Glutamatergic neuron (in vitro differentiated cells): Measurements from ENCODE around the gene METAP1. TPM values are rescaled to one million over a fixed set of nuclear protein-coding genes. Genes with fewer than 3 reads are reported as not detected.

ENCODE experiments used
- DNase-seq: peaks from one replicate; pipeline ENCODE4 v3.0.0; 2022
- H3K27ac Mint-ChIP-seq: one replicate; pipeline ENCODE4 v1.8.0; 2020; ENCODE audit warnings: mild to moderate bottlenecking, mixed read lengths, inconsistent platforms; ENCODE audit not compliant: unreplicated experiment
- H3K27me3 Mint-ChIP-seq: one replicate; pipeline ENCODE4 v1.8.0; 2020; ENCODE audit warnings: mild to moderate bottlenecking, moderate library complexity, mixed read lengths, inconsistent platforms; ENCODE audit not compliant: unreplicated experiment
- H3K36me3 Mint-ChIP-seq: one replicate; pipeline ENCODE4 v1.8.0; 2020; ENCODE audit warnings: mild to moderate bottlenecking, mixed read lengths, inconsistent platforms; ENCODE audit not compliant: unreplicated experiment
- H3K4me1 Mint-ChIP-seq: one replicate; pipeline ENCODE4 v1.8.0; 2020; ENCODE audit warnings: mild to moderate bottlenecking, low read depth, mixed read lengths, inconsistent platforms; ENCODE audit not compliant: unreplicated experiment
- H3K4me3 Mint-ChIP-seq: one replicate; pipeline ENCODE4 v1.8.0; 2020; ENCODE audit warnings: mild to moderate bottlenecking, mixed read lengths, inconsistent platforms; ENCODE audit not compliant: unreplicated experiment
- H3K9me3 Mint-ChIP-seq: one replicate; pipeline ENCODE4 v1.8.0; 2020; ENCODE audit warnings: mild to moderate bottlenecking, moderate library complexity, mixed read lengths, inconsistent platforms; ENCODE audit not compliant: unreplicated experiment
- long read RNA-seq: library from polyadenylated mRNA; unstranded; transcript quantifications from one replicate; pipeline ENCODE4 v2.0.0, GENCODE V29; 2020; ENCODE audit not compliant: unreplicated experiment
- total RNA-seq: library from RNA; stranded (reverse); fragmentation: NEBNext Ultra II Directional; extraction: Animal tissue kit (Norgen Biotek cat#: 25700); gene quantifications from one replicate; pipeline ENCODE4 v1.2.1, GENCODE V29; 2021; ENCODE audit not compliant: unreplicated experiment
- TF ChIP-seq, protein P1 (sequence below): fragments of 200-600 bp; sonication (generic); IDR thresholded peaks from one replicate; pipeline ENCODE4 v1.5.0; 2021; ENCODE audit not compliant: partially characterized antibody, unreplicated experiment

The METAP1 gene
- 26.2 TPM for total RNA-seq
- long read RNA-seq, transcript METAP1-201 (11 exons, 2,791 nt) = major isoform, 14 of 18 reads
- long read RNA-seq, partial matches to known transcripts = 0 of 18 reads
- long read RNA-seq, other reads (novel, unspliced or antisense) = 4 of 18 reads

GRCh38 chr4:98995183-98996055 lies at the start of gene METAP1:
METAP1 (plus strand) TSS chr4:98995721; CDS start chr4:98995754, 33 bp downstream.
- Mint-ChIP-seq H3K4me1 (peaks cover 5% of the 10 kb centered on the region), H3K36me3 (no peaks in the 10 kb centered on the region), H3K27ac (peak within 1 kb of the TSS; percentile 84), H3K4me3 (peak within 1 kb of the TSS; percentile 92), H3K27me3 (no peaks in the 10 kb centered on the region), H3K9me3 (peaks cover 4% of the 10 kb centered on the region)
- TF ChIP-seq, protein P1, sequence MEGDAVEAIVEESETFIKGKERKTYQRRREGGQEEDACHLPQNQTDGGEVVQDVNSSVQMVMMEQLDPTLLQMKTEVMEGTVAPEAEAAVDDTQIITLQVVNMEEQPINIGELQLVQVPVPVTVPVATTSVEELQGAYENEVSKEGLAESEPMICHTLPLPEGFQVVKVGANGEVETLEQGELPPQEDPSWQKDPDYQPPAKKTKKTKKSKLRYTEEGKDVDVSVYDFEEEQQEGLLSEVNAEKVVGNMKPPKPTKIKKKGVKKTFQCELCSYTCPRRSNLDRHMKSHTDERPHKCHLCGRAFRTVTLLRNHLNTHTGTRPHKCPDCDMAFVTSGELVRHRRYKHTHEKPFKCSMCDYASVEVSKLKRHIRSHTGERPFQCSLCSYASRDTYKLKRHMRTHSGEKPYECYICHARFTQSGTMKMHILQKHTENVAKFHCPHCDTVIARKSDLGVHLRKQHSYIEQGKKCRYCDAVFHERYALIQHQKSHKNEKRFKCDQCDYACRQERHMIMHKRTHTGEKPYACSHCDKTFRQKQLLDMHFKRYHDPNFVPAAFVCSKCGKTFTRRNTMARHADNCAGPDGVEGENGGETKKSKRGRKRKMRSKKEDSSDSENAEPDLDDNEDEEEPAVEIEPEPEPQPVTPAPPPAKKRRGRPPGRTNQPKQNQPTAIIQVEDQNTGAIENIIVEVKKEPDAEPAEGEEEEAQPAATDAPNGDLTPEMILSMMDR = no peak
- peak; percentile 94 for DNase-seq

- Mint-ChIP-seq H3K4me3 (no peak overlapping the region), H3K9me3 (no peaks in the 10 kb centered on the region), H3K4me1 (no peaks in the 10 kb centered on the region), H3K36me3 (no peaks in the 10 kb centered on the region), H3K27me3 (no peaks in the 10 kb centered on the region), H3K27ac (no peak overlapping the region)
- DNase-seq = no peak
- TF ChIP-seq, protein P1 = no peak
Measured at GRCh38 chr4:98946359-98946758, 49.2 kb upstream of the METAP1 start.

DNA sequence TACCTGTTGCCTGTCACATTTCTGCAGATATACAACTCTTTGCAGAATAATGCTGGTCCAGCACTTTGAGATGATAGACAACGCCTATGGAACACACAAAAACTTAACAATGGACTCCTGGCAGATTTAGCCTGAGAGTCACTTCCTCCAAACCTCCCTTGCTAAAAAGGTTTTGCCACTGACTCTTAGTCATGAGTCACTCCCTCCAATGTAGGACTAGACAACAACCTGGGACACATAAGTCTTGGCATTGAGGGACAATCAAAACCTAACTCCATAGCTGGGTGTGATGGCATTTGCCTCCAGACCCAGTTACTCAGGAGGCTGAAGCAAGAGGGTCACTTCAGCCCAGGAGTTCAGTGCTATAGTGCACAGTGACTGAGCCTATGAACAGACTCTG lies 44.6 kb upstream of the METAP1 start:
- H3K27me3 Mint-ChIP-seq = no peaks in the 10 kb centered on the region
- H3K36me3 Mint-ChIP-seq = peaks cover 3% of the 10 kb centered on the region
- DNase-seq = no peak
- no peak overlapping the region for H3K27ac Mint-ChIP-seq
- H3K4me1 Mint-ChIP-seq = no peaks in the 10 kb centered on the region
- peaks cover under 1% of the 10 kb centered on the region for H3K9me3 Mint-ChIP-seq
- no peak overlapping the region for H3K4me3 Mint-ChIP-seq
- TF ChIP-seq, protein P1 = no peak

GRCh38 chr4:98951710-98952109 lies 43.8 kb upstream of the METAP1 start:
- no peak for DNase-seq
- Mint-ChIP-seq H3K4me3 (no peak overlapping the region), H3K27ac (no peak overlapping the region), H3K36me3 (peaks cover 6% of the 10 kb centered on the region), H3K9me3 (peaks cover 1% of the 10 kb centered on the region), H3K4me1 (no peaks in the 10 kb centered on the region), H3K27me3 (no peaks in the 10 kb centered on the region)
- TF ChIP-seq, protein P1 = no peak

- DNase-seq = no peak
- Mint-ChIP-seq H3K4me1 (no peaks in the 10 kb centered on the region), H3K9me3 (peaks cover 1% of the 10 kb centered on the region), H3K27me3 (no peaks in the 10 kb centered on the region), H3K27ac (no peak overlapping the region), H3K4me3 (no peak overlapping the region), H3K36me3 (peaks cover 6% of the 10 kb centered on the region)
- TF ChIP-seq, protein P1 = no peak
Measured at GRCh38 chr4:98955229-98955628, 40.3 kb upstream of the METAP1 start.
